T-helper 2 cell treated with Interferon-gamma antibody and Interleukin-4, amounts not matched to agents 100 ng/mL and 5 ng/mL, for 36 hours (primary cell): ENCODE results near the gene MTIF2. TPM values are rescaled to one million over a fixed set of nuclear protein-coding genes. Genes with fewer than 3 reads are reported as not detected.
"Not testable (repeated sequence)": the region's sequence is repeated elsewhere in the genome, so short reads cannot be mapped to it uniquely, and the experiment has no call there.

Source experiments
- intact Hi-C: fragments of 100-400 bp; cut with micrococcal nuclease; formaldehyde crosslinking; loops from one replicate; pipeline ENCODE4 v1.15.1; 2023
- total RNA-seq: library from RNA; stranded (reverse); gene quantifications from 2 replicates; pipeline ENCODE4 v1.2.3, GENCODE V29; 2022

MTIF2 gene
- total RNA-seq, 1 donor from 2014 or later = 24.6 TPM

- intact Hi-C loops = no loop called here
Observed at GRCh38 chr2:55245411-55245810, 23.6 kb downstream of the MTIF2 start.

DNA sequence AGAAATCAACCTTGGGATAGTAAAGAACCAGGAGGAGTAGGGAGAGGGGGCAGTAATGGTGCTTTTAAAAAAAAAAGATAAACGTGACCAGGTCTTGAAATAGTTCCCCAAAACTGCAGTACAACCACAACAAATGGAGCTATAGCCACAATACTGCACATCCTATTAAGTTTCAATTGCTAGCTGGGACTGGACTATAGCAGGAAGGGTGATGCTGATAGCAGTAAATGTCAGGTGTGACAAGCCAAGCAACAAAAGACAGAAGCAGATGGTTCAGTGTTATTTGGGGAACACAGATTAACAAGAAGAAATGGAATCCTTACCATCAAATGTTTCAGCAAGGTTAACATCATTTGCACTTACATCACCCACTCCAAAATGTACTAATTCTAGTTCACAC is 26.4 kb downstream of the MTIF2 start:
- intact Hi-C loops = no loop called here

DNA sequence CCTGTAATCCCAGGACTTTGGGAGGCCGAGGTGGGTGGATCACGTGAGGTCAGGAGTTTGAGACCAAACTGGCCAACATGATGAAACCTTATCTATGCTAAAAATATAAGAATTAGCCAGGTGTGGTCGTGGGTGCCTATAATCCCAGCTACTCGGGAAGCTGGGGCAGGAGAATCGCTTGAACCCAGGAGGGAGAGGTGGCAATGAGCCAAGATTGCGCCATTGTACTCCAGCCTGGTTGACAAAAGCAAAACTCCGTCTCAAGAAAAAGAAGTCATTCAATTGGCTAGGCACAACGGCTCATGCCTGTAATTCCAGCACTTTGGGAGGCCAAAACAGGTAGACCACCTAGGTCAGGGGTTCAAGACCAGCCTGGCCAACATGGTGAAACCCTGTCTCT is 27.4 kb downstream of the MTIF2 start:
- intact Hi-C loops = not testable (repeated sequence)

DNA sequence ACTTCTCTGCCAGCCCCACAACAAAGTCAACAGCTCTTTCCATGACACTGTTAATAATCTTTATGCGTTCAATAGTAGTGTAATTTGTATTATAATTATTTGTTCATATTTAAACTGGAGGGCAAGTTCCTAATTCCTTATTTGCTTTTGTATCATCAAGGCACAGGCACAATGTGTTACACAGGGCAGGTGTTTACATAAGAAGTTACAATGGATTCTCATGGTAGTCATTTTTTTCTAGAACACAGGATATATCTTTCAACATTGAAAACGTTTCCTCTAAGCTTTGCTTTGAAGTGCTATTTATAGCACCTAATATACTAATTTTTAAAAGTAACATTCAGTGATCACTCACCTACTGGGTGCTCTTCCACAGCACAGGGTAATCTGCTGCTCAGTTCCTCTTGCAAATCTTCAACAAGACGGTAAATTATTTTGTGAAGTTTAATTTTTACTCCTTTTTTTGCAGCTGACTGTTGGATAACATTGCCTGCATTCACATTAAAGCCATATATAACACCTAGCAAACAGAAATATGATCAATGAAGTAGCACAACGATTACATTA is 29.3 kb downstream of the MTIF2 start:
- intact Hi-C loops = no loop called here

GRCh38 chr2:55236992-55237543 is 32.0 kb downstream of the MTIF2 start:
- intact Hi-C loops = no loop called here

- intact Hi-C loops = no loop called here
Observed at GRCh38 chr2:55235724-55236538, 33.1 kb downstream of the MTIF2 start.

DNA sequence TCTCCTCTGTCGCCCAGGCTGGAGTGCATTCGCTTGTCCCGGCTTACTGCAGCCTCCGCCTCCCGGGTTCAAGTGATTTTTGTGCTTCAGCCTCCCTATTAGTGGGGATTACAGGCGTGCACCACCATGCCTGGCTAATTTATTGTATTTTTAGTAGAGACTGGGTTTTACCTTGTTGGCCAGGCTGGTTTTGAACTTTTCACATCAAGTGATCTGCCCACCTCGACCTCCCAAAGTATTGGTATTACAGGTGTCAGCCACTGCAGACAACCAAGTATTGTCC is 35.4 kb downstream of the MTIF2 start:
- intact Hi-C loops = loop anchor here (5.0 kb wide), 3 partner anchors 299 to 1466 kb away; partner anchors contain the start of gene CHAC2

DNA sequence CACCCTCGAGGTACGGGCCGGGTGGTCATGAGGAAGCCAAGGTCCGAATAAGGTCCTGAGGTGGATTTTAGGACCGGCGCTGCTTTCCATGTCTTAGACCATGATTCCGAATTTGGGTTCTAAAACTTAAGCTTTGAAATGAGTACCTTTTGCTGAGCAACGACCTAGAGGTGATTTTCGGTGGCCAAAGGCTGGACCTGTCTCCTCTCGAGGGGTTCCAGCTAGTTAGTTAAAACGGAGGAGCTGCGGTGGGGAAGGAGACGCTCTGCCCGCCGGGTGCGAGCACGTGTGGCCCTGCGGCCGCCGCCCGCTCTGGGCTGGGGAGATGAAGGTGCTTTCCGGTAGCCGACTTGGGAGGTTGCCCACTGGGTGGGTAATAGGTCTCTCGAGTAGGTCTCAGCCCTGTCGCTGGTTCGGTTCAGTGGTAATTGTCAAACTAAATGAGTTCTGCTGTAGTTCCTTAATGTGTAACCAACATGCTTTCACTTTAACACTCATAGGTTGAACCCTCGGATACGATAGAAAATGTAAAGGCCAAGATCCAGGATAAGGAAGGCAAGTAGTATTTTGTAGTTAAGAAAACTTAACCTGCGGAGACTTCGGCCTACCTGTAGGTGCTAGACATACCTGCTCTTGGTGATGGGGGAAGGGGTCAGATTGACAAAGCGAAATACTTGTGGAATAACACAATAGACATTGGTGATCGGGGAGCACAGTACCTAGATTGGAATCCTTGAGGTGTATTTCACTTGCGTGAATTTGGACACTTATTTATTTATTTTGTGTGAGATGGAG is 36.0 kb downstream of the MTIF2 start:
- intact Hi-C loops = loop anchor here (1.0 to 5.0 kb wide), 10 partner anchors 10 to 1466 kb away; partner anchors contain the start of genes CFAP36, CHAC2, EML6 and MTIF2

DNA sequence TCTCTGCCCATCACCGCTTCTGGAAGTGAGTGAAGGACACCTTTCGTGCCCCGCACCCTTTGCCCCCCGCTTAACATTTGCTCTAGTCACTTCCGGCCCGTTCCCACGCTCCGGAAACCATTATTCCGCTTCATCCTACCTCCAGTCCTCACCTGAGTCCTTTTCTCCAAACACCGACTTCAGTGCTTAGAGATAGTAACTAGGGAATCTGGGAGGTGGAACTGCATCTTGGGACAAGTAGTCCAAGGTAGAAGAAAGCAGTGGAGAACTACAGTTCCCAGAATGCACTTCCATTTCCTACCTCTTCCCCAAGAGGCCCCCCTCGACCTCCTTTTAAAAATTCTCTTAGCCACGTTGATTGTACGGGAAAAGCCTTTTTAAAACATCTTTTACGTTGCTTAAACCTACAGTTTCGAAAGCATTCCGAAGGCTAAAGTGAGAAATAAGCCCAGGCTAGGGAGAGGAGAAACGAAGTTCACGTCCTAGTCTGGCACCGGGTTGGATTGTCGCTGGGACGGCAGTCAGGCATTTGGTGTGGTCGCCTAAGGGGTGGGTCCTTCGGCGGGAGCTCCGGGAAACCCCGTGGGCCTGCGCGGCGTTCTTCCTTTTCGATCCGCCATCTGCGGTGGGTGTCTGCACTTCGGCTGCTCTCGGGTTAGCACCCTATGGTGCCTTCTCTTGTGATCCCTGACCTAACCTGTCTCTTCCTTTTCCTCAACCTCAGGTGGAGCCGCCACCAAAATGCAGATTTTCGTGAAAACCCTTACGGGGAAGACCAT is 36.8 kb downstream of the MTIF2 start, which contains the start of the genes CLHC1 and RPS27A:
CLHC1 (minus strand) TSS at position 210 of the 779 bp plus-strand sequence. CDS start 9,882 bp downstream, outside the sequence.
RPS27A (plus strand) TSS at position 605 of the 779 bp plus-strand sequence; CDS start at position 742, 137 bp downstream.
- intact Hi-C loops = loop anchor here (1.0 to 5.0 kb wide), 10 partner anchors 9 to 1465 kb away; partner anchors contain the start of genes CFAP36, CHAC2, EML6 and MTIF2

DNA sequence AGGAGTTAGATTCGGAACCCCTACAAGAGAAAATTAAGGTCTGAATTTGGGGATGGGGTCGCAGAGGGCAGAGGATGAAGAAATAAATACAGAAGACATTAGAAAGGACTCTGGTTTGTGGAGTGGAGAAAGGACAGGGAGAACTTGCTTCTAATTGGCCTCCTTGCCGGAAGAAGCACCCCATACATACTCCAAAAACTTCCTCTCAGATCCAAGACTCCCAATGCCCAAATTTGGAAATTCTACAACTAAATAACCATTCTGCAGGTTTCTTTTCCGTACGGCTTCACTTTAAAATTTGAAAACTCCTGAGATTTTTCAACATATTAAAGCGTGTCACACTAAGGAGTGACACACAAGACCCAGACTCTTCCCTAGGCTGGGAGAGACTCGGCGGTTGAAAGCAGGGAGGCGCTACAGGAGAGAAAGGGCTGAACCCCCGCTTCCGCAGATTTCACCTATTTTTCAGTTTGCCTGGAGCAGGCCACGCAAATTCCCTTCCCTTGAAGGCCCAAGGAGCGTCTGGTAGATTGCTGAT is 37.4 kb downstream of the MTIF2 start:
- intact Hi-C loops = loop anchor here (1.0 to 5.0 kb wide), 10 partner anchors 8 to 1464 kb away; partner anchors contain the start of genes CFAP36, CHAC2, EML6 and MTIF2

- intact Hi-C loops = loop anchor here (5.0 kb wide), 3 partner anchors 302 to 1463 kb away; partner anchors contain the start of gene CHAC2
Observed at GRCh38 chr2:55230551-55230950, 38.5 kb downstream of the MTIF2 start.

- intact Hi-C loops = no loop called here
Observed at GRCh38 chr2:55229221-55229620, 39.8 kb downstream of the MTIF2 start.

- intact Hi-C loops = loop anchor here (1.0 kb wide), 1 partner anchor 191 kb away; the partner anchor contains the start of gene CCDC88A
Observed at GRCh38 chr2:55228226-55228563, 40.8 kb downstream of the MTIF2 start.

GRCh38 chr2:55227437-55228225 is 41.4 kb downstream of the MTIF2 start:
- intact Hi-C loops = loop anchor here (1.0 kb wide), 1 partner anchor 192 kb away; the partner anchor contains the start of gene CCDC88A

- intact Hi-C loops = no loop called here
Observed at GRCh38 chr2:55225481-55226020, 43.5 kb downstream of the MTIF2 start.

- intact Hi-C loops = loop anchor here (5.0 kb wide), 1 partner anchor 93 kb away; no protein-coding TSS in a partner anchor
Observed at GRCh38 chr2:55224761-55225261, 44.2 kb downstream of the MTIF2 start.

DNA sequence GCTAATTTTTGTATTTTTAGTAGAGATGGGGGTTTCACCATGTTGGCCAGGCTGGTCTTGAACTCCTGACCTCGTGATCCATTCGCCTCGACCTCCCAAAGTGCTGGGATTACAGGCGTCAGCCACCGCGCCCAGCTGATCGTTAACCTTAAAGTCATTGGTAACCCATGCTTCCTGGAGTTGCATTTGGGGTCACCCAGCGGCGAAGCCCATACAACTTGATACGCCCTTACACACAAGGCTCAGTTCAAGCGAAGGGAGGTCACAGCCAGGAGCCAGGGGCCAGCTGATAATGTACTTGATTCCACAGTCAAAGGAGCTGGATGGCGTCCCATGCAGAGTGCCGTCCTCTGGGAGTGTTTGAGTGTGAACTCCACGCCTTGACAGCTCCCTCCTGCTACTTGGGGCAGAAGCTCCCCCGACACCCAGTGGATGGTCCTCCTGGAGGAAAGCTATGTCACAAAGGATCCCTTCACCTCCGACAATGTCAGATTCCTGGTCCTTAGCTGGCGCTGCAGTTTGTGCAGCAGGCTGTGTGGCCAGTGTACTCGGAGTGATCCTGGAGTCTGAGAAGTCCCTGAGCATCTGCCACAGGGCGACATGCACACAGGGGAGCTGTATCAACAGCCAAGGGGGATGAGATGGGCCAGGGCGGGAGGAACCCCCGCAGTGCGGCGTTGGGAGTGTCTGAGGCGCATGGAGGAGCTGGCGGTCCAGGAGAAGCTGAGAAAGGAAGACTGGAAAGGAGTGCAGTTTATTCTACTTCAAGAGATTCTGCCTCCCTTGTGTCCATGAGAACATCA is 44.9 kb downstream of the MTIF2 start:
- intact Hi-C loops = loop anchor here (1.0 to 5.0 kb wide), 2 partner anchors 8 to 92 kb away; partner anchors contain the start of genes CLHC1 and RPS27A

GRCh38 chr2:55213822-55214221 is 55.2 kb downstream of the MTIF2 start:
- intact Hi-C loops = no loop called here
